CD4-positive, alpha-beta T cell treated with Interleukin-15 for 1 hour (primary cell): ENCODE data around the gene KIAA0232.

Experiments
- DNase-seq: peaks from one replicate; pipeline ENCODE4 v3.0.0-alpha.2; 2020

Gene KIAA0232, protein sequence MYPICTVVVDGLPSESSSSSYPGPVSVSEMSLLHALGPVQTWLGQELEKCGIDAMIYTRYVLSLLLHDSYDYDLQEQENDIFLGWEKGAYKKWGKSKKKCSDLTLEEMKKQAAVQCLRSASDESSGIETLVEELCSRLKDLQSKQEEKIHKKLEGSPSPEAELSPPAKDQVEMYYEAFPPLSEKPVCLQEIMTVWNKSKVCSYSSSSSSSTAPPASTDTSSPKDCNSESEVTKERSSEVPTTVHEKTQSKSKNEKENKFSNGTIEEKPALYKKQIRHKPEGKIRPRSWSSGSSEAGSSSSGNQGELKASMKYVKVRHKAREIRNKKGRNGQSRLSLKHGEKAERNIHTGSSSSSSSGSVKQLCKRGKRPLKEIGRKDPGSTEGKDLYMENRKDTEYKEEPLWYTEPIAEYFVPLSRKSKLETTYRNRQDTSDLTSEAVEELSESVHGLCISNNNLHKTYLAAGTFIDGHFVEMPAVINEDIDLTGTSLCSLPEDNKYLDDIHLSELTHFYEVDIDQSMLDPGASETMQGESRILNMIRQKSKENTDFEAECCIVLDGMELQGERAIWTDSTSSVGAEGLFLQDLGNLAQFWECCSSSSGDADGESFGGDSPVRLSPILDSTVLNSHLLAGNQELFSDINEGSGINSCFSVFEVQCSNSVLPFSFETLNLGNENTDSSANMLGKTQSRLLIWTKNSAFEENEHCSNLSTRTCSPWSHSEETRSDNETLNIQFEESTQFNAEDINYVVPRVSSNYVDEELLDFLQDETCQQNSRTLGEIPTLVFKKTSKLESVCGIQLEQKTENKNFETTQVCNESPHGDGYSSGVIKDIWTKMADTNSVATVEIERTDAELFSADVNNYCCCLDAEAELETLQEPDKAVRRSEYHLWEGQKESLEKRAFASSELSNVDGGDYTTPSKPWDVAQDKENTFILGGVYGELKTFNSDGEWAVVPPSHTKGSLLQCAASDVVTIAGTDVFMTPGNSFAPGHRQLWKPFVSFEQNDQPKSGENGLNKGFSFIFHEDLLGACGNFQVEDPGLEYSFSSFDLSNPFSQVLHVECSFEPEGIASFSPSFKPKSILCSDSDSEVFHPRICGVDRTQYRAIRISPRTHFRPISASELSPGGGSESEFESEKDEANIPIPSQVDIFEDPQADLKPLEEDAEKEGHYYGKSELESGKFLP (N-terminal part only)

DNA sequence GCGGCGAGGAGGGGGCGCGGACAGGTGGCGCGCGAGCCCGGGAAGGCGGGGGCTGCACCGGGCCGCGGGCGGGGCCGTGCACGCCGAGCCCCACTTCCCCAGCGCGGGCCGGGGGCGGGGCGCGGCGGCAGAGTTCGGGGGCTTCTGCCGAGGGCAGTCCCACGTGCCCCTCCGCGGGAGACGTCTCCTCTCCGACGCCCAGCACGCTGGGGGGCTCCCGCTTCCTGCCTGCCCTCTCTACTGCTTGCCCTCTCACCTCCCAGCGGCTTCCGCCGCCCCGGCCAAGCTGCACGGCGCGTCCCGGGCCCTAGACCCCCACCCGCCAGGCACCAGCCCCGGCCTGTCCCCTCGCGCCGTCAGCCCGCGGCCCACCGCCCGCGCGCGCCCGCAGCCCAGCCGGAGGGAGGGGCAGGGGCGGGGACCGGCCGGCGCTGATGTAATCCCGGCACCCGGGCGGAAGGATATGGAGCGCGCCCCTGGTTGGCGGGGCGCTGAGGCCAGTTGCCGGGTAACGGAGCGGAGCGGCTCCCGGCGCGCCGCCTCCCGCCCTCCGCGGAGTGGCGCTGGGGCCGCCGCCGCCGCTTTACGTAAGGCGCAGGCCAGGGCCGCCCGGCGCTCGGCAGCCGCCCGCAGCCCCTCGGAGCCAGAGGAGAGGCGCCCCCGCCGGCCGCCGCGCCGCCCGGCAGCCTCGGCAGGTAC lies at the start of gene KIAA0232:
Gene KIAA0232, plus strand, starts transcription at position 581 of the 699 bp plus-strand sequence. CDS start 41,727 bp downstream, outside the sequence.
- DNase-seq = peak; percentile 90

DNA sequence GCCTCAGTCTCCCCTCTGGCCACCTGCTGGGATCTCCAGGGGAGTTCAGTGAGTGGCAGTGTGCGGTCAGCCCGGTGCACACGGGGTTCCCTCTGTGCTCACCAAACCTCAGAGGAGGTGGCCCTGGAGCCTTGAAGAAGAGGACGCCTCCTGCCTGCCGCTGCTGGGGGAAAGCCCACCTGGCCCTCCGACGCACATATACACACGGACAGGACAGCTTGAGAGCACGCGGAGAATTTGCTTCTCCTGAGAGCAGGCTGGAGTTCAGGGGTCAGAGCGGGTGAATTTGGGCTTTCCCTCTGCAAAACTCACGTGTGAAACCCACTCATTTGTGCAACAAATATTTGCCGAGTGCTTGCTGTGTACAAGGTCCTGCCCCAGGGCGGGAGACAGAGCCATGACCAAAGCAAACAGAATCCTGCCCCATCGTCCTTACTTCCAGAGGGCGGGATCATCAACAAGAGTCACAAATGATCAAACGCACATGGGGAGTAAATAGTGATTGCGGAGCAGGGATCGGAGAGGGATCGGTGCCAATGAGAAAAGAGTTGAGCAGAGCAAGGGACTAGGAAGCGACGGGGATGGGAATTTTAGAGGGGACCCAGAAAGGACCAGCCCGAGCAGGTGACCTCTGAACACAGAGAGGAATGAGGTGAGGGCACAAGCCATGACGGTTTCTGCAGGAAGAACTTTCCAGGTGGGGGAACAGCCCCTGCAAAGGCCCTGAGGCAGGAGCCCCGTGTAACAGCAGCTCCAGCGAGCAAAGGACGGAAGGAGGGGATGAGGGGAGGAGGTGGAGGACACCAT lies 49.0 kb upstream of the KIAA0232 start:
- DNase-seq = no peak

DNA sequence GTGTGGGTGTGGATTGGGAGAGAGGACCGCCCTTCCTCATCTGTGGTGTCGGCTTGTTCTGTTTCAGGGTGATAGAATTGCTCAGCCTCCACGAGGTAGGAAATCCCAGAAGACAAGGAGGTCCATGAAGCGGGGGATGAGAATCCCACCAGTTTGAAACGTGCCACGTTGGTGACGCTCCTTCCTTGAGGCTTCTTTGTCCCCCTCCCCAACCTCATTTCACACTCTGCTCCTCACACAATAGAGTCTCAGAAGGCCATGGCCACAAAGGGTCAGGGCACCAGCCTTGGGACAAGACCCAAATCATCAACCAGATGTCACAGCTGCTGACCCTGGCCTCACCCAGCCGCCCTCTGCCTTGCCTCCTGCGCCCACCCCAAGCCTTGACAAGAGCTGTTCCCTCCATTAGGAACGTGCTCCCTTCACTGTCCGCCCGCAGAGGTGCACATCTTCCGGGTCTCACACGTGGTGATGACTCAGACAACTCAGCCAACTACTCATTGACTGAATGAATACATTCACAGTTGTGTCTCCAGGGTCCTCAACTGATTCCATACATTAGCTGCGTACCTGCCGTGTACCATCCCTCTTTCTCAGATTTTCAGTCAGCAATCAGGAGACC lies 48.3 kb upstream of the KIAA0232 start:
- no peak for DNase-seq

DNA sequence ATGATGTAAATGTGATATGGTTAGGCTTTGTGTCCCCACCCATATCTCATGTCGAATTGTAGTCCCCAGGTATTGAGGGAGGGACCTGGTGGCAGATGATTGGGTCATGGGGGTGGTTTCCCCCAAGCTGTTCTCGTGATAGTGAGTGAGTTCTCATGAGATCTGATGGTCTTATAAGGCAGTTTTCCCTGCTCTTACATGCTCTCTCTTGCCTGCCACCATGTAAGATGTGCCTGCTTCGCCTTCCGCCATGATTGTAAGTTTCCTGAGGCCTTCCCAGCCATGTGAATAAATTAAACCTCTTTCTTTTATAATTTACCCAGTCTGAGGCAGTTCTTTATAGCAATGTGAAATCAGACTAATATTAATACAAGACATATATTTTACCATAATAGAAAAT lies 42.6 kb upstream of the KIAA0232 start:
- DNase-seq = no peak

DNA sequence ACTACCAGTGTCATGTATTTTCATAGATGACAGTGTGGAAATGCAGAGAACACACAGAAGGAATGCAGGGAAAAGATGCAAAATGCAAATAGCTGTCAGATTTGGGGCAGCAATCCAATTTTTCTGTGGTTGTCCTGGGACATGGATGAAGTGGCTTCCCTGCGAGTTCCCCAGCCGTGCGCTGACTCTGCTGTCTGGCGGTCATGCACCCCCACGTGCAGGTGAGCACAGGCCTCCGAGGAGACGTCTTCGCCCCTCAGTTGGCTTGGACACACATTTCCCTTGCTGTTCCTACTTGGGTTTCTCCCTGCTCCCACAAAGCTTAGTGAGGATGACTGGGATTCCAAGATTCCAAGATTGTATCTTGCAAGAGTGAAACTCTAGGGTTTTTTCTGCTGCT lies 42.2 kb upstream of the KIAA0232 start:
- no peak for DNase-seq

DNA sequence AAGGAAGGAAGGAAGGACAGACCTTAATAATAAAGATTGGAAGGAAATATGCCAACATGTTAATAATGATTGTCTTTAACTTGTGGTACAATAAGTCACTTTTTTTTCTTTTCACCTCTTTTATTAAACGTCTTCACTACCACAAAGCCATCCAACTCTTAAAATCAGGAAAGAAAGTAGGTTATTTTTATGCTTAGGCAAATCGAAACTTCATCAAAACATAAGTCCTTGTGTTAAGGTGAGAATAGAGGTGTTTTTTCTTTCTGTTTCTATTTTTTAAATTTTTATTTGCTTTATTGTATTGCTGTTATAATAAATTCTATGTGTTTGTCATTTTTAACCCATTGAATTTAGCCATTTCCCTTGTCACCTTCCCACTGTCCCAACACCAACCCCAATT lies 40.0 kb upstream of the KIAA0232 start:
- no peak for DNase-seq

DNA sequence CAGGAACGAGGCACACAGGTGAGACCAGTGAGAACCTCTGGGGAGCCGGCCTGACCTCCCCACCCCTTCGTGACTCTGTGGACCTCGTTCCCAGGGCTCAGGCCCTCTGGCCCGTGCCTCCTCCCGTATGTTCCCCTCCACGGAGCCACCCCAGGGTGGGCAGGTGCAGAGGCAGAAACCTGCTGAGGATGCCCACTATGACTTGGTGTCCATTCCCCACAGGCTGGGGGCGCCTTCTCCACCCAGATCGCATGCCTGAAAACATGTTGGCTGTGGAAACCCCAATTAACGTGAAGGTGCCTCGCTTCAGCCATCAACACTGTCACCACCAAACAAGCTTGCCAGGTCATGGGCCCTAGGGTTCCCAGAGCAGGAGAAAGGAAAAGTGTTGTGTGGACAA lies 39.5 kb upstream of the KIAA0232 start:
- DNase-seq = no peak

DNA sequence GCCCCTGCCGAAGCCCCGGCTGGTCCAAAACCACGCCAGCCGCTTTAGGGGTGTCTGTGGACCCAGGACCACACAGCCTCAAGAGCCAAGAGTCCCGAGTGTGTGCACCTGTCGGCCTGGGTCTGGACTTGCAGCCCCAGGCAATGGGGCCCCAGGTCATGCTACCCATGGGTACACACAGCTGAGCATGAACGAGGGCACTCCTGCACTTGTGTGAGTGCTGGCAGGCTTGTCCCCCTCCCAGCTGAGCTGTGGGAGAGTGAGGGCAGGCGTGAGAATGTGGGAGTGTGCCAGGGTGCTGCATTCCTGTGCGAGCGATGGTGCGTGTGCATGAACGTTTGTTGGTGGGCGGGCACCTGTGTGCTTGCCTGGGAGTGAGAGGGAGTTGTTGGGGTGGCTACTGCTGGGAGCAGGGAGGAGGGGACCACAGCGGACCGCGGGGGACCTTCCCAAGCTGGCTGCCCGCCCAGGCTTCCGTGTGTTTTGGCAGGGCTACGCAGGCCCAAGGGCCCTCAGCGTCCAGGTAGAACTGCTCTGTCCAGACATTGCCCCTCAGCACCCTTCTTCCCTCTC lies 35.7 kb upstream of the KIAA0232 start:
- no peak for DNase-seq

DNA sequence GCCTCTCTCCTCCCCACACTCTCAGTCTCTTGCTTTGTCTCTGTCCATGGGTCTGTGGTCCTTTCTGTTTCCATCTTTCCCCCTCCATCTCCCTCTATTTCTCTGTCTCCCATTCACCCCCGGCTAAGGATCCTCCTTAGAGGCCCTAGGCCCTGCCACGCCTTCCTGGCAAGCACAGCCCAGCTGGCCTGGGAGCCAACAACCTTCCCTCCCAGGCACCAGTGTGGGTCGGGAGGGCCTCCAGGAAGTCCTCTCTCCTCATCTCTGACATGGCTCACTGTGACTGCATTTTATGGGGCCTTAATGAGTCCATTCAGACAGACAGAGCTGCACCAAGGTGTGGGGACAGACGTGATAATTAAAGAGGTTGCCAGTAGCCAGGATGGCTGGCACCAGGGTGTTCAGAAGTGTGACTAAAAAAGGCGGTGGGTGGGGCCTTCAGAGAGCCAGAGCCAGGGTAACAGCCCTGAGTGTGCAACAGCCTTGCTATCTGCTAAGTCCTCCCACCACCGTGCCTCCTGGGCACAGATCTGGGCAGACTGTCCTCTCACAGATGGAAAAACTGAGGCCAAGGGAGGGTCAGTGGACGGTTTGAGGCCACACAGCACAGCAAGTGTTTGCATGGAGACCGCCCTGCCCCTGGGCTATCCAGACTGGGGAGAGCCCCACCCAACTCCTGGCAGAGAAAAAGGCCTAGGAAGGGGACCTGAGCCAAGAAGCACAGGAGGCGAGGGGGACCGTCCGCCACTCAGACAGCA lies 35.1 kb upstream of the KIAA0232 start:
- no peak for DNase-seq

DNA sequence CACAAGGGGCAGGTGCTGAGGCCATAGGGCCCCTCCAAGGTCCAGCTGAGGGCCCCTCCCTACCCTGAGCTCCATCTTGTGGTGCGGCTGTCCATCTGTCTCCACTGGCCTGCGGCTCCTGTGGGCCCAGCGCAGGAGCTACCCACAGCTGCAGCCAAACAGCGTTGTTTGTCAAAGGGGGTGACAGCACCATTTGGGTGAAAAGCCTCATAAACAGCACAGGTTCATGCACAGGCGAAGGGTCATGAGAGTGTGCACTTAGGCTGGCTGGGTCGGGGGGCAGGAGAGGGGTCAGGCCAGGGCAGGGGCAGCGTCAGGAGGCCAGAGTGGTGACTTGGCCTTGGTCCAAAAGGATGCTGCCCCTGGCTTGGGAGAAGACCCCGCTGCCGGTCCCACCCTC lies 34.2 kb upstream of the KIAA0232 start:
- no peak for DNase-seq

DNA sequence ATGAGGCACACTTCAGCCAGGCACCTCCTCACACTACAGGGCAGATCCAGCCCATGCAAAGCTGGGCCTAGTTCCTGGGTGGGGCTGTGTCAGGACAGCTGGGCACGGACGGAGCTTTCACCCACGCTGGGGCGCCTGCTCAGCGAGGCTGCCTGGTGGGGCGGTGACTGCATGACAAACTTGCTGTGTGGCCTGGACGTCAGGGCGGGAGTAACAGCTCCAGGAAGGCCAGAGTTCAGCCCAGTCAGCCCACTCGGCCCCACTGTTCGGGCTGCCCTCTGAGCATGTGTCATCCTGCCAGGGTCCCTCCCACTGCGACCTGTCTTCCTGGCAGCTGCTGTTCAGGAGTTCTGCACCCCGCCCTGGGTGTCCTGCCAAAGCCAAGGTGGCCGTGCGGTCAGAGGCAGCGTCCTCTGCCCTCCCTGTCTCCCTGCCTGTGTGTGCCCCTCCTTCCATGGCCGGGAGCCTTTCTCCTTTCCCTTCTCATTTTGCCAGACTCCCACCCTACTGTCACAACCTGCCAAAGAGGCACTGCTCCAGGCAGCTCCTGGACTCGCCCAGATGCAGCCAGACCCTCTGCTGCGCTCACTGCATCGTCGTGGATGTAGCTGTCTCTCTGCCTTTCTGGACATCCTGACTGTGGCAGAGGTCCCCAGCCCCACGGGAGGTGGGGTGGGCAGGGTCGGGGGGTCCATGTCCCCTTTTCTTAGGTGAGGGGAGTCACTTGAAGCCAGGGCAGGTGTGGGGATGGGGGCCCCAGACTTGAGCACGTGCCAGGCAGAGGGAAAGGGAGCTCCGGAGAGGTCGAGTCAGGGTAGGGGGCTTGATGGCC lies 33.0 kb upstream of the KIAA0232 start:
- no peak for DNase-seq

DNA sequence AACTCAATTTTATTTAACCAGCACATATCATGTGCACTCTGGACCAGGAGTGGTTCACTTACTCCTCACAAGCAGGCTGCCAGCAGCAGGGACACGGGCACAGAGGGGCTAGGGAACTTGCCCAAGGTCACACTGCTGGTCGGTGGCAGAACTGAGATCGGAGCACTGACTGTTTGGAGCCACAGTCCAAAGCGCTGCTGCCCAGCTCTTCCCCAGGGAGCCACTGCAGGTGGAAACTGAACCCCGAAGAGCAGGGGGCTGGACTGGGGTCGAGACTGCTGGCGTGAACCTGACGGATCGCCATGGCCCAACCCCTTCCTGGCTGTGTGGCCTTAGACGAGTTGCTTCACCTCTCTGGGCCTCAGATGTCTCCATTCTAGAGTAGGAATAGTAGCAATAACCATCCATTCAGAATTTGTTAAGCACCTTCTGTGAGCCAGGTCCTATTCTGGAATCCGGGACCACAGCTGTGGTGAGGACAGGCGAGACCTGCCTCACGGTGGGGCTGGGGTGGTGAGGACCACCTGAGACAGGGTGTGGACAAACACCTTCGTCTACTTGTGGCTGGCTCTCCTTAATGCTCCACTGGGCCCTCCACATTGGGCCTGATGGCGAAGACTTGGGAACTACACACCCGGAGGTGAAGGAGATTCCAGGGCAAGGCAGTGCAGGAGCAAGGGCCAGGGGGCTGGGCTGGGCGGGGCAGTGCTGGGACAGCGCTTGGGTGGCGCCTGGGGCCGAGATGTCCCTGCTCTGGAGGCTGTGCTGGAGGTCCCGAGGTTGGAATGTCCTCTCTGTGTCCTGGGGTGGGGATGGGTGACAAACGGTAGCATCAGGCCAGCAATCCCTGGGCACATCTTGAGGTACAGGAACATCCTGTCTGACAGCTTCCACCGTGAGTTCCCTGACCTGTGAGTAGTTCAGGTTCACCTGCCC lies 32.0 kb upstream of the KIAA0232 start:
- no peak for DNase-seq

DNA sequence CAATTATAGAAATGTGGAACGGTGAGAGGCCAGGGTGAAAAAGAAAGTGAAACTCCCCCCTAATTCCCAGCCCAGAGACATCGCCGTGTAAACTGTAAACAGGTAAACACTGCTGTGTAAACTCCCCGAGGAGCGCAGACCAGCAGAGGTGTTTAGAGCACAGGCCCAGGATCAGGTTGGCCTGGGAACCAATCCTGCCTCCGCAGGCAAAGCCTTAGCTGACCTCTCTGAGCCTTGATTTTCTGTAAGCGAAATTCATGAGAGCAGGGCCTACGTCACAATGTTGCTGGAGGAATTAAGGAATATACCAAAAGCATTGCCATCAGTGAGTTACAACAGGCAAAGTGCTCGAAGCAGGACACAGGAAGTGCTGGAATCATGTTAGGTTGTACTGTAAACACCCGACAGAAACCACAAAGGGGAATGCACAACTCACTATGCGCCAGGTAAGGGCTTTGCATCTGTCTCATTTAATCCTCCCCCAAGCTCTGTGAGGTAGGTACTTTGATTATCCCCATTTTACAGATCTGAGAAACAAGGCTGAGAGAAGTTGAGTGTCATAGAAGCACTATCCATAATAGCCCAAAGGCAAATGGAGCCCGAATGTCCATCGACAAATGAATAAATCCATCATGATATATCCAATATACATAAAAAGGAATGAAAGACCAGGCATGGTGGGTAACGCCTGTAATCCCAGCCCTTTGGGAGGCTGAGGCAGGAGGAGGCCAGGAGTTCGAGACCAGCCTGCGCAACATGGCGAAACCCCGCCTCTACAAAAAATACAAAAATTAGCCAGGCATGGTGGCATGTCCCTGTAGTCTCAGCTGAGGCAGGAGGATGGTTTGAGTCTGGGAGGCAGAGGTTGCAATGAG lies 30.7 kb upstream of the KIAA0232 start:
- DNase-seq = no peak

DNA sequence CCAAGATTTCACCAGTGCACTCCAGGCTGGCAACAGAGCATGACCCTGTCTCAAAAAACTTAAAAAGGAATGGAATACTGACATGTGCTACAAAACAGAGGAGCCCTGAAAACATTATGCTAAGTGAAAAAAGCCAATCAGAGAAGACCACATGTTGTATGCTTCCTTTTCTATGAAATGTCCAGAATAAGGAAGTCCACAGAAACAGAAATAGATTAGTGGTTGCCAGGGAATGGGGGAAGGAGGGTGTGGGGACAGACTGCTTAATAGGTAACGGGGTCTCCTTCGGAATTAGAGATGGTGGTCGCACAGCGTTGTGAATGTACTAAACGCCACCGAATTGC lies 30.1 kb upstream of the KIAA0232 start:
- DNase-seq = no peak

DNA sequence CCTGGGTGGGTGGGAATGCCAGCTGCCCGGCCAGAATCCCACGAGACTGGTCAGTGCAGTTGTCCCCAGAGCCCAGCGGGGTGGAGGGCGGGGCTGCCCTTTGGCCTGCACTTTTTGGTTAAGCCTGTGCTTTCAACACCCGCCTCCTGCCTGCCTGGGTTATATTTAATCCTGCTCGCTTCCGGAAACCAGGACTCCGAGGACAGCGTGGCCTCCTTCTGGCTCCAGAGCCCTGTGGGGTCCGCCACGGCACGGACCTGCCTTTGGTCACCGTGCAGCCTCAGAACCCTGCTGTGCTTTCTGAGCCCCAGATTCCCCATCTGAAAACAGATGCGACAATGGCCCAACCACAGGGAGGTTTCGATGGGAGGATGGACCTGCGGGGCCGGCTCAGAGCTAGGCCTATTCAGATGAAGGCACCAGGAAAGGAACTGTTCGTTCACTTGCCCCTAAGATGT lies 29.4 kb upstream of the KIAA0232 start:
- DNase-seq = no peak

DNA sequence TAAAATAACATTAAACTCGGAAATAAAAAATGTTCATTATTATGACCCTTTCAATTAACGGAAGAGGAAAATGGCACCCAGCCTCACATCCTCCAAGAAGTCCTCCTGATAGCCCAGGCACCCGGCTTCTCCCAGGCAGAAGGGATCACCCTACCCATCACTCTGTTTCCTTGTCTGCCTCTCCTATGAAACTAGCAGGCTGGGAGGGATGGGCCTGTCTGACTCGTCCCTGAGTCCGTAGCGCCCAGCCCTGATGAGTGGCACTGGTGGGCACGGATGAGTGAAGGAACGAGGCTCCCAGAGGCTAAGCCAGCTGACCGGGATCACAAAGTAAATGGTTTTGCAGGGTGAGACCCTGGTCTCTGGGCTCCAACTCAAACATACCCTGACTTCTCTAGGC lies 28.6 kb upstream of the KIAA0232 start:
- no peak for DNase-seq

DNA sequence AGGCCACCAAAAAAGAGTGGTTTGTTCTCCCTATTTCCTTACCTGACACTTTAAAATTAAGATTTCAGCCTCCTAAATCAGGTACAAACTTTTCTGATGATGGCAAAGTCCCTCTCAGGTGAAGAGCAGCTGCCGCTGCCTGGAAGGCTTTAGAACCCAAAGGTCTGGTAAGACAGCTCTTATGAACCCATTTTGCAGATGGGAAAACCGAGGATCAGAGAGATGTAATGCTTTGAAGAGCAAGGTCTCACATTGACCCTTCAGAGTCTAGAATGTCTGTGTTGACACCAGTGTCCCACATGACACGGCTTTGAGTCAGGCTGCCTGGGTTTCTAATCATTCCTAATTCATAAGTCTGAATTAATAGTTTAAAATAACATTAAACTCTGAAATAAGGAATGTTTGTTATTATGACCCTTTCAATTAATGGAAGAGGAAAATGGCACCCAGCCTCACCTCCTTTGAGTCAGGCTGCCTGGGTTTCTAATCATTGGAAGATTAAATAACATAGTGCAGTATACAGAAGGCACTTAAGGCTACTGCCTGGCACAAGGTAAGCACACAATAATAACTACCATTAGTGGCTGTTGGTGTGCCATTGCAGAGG lies 27.9 kb upstream of the KIAA0232 start:
- no peak for DNase-seq
